Activated CD4-positive, alpha-beta T cell treated with anti-CD3 and anti-CD28 coated beads, Interleukin-10, Interleukin-2, amounts not matched to agents 100 ng/mL and 50 ng/mL, durations not matched to agents 16 hours and 8 hours (primary cell): ENCODE measurements around the gene CD151.

Source experiments
- DNase-seq: peaks from one replicate; pipeline ENCODE4 v3.0.0-alpha.2; 2020

The CD151 gene

GRCh38 chr11:832529-833113, at the start of gene CD151:
TSS of gene CD151 (plus strand) at chr11:832952. CDS start at chr11:836070, 3,118 bp downstream.
- DNase-seq = no peak

DNA sequence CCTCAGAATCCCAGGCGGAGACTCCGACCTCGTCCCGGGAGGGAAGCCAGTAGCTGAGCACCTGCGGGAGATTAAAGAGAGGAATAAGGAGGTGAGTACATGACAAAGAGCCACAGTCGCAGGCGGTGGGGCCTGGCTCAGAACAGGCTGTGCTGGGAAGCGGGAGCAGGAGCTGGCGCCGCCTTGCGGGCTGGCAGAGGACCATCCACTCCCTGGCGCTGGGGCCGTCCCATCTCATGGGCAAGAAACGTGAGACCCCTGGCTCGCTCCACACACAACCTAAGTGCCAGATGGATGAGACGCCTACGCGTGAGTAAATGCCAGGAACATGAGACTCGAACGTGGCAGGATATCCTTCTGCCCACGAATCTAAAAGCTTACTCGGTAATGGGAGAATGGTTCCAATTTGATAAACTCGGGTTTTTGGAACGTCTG, 49.2 kb upstream of the CD151 start:
- peak; percentile 37 for DNase-seq

DNA sequence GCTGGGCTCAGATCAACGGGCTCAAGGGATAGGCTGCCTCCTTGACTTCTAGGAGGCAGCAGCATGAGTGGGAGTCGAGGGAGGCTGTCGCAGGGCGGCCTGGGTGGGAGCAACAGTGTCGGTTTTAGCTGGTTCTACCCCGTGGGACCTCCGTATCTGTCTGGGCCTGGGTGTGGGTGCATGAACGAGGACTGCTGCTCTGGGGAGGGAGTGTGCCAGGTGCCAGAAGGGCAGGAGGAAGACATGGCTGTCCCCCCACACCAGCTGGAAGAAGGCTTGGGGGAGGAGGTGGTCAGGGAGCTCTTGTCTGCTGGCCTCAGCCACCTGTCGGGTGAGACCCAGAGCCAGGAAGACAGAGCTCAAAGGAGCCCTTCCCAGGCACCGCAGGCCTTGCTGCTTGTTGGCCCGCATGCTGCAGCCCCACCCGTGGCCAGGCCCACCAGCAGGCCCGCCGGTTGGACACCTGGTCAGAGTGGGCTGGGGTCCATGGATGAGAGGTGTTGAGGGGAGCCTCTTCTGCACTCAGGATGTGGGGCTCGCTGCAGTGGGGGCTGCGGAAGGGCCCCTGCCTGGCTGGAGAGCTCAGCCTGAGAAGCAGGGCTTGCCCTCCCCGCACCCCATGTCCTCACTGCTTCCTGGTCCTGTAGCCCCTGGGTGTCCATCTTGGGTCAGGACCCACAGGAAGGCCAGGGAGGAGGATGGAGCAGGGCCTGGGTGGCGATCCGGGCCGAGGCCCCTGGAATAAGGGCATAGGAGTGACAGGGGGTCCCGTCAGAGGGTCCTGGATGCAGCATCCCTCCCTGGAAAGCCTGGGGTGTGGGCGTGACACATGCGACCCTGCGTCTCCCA, 46.3 kb upstream of the CD151 start:
- DNase-seq = no peak

GRCh38 chr11:787084-787675, 45.6 kb upstream of the CD151 start:
- no peak for DNase-seq

- no peak for DNase-seq
Measured at GRCh38 chr11:788009-788640, 44.6 kb upstream of the CD151 start.

DNA sequence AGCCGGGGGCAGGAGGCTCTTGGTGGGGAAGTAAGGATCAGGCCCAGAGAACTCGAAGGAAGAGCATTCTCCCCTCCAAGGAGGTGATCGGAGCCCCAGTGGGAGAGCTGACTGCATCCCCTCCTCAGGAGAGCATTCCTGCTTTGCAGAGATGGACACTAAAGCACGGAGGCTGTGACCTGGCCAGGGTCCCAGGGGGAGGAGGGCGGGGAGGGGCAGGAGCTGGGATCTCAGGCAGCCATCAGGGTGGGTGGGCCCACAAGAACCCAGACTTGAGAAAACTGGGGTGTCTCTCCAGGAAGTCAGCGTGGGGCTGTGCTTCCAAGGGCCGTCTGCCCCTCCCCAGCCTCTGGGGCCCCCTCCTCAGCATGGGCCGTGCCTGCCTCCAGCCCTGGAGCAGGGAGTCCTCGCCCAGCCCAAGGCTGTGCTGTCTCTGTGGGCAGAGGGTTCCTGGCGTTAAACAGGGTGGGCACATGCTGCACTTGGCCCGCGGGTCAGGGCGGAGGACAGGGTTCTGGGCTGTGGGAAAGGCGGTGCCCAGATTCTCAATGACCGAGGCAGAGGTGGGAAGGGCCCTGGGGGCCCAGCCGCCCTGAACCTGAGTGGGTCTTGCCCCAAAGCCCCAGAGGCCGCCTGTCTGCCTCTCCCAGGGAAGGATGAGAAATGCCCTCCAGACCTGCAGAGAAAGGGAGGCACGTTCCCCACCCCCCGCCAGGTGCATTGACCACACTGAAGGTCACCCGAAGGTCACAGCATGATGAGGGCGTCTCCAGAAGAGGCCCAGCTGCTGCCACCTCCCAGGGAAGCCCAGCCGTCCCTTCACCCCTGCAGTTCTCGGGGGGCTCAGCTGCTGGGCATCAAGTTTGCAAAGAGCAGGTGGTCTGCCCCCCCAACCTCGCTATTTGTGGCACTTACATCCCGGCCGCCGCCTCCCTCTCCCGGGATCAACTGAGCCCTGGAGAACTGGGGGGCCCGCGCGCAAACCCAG, 43.5 kb upstream of the CD151 start:
- no peak for DNase-seq

- DNase-seq = peak; percentile 74
Measured at GRCh38 chr11:789943-790342, 42.8 kb upstream of the CD151 start, which contains the start of gene CEND1. TSS of gene CEND1 (minus strand) at chr11:790090. CDS start at chr11:788576, 1,514 bp downstream.

DNA sequence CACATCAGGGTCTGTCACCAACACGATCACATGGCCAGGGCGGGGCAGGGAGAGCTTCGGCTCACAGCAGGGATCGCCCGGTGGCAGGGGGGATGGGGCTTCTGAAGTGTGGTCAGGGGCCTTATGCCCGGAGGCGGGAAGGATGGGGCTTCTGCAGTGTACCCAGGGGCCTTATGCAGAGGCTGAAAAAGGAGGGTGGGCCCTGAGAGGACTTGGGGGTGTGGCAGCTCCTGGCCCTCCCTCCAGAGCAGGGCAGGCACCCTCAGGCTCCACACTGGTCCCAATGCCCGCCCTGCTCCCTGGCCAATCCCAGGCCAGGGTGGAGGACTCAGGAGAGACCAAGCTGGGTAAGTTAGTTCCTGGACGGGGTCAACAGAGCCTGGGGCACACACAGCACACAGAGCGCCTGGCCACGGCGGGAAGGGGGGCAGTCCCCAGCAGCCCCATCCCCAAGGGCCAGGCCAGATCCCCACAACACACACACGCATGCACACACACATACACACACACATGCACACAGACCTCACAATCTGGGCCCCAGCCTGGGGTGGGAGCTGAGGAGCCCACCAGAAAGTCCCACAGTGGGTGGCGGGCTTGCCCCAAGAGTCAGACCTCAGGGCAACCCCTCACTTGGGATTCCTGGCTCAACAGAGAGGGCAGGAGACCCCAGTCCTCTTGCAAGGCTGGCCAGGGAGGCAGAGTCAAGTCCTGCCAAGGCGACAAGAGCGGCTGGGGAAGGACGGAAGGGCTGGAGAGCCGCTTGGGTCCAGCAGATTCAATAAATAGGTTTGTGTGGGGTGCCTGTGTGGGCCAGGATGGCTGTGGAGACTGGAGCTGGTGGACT, 41.8 kb upstream of the CD151 start:
- DNase-seq = no peak

GRCh38 chr11:791658-792534, 40.9 kb upstream of the CD151 start:
- no peak for DNase-seq

GRCh38 chr11:792535-792821, 40.3 kb upstream of the CD151 start:
- no peak for DNase-seq

DNA sequence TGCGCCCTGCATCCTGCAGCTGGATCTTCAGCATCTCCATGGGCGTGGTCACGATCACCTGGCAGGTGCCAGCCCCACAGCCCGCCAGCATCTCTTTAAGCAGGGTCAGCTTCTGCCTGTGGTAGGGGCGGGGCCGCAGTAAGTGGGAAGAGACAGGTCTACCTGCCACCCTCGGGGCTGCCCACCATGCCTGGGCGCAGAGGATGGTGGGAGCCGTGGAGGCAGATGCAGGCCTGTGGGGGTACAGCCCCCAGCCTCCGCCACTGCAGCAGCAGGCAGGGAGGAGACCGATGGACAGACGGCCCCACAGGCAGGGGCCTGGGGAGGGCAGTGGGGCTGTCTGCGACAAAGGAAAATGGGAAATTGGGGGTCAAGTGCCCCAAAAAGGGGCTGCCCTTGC, 39.9 kb upstream of the CD151 start:
- DNase-seq = no peak

DNA sequence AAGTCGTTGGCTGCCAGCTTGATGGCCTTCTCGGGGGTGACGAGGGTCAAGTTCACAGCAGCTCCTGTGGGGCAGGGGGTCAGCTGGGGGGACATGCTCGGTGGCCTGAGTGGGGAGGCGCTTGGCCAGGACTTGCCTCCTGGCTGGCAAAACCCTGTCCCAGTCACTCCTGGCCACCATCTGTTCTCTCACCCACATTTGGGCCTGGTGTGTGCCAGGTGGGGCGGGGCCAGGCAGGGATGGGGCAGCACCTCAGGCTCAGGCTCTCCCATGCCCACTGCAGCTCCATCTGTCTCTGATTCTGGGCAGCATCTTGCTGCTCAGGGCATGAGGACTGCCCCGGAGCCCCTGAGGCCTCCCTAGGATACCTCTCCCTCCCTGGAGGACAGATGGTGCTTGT, 39.2 kb upstream of the CD151 start:
- DNase-seq = no peak

GRCh38 chr11:794013-794765, 38.6 kb upstream of the CD151 start:
- no peak for DNase-seq

- DNase-seq = no peak
Measured at GRCh38 chr11:794766-795633, 37.8 kb upstream of the CD151 start.

- DNase-seq = peak; percentile 92
Measured at GRCh38 chr11:795634-796564, 36.9 kb upstream of the CD151 start.

GRCh38 chr11:796565-797295, 36.0 kb upstream of the CD151 start:
- DNase-seq = no peak
